Progenitor cell of endocrine pancreas (in vitro differentiated cells): Measurements from ENCODE around the gene ZNF592. TPM values are rescaled to one million over a fixed set of nuclear protein-coding genes. Genes with fewer than 3 reads are reported as not detected.

ENCODE experiments used
- DNase-seq: peaks from one replicate; pipeline ENCODE4 v3.0.0; 2021; ENCODE audit warnings: low spot score; ENCODE audit not compliant: unreplicated experiment
- H3K27ac Mint-ChIP-seq: 2 replicates; pipeline ENCODE4 v1.8.0; 2021; ENCODE audit warnings: mild to moderate bottlenecking, moderate library complexity, mixed read lengths
- H3K27me3 Mint-ChIP-seq: 2 replicates; pipeline ENCODE4 v1.8.0; 2021; ENCODE audit warnings: mixed read lengths
- H3K36me3 Mint-ChIP-seq: 2 replicates; pipeline ENCODE4 v1.8.0; 2022; ENCODE audit warnings: mixed read lengths; ENCODE audit not compliant: insufficient read depth
- H3K4me1 Mint-ChIP-seq: 2 replicates; pipeline ENCODE4 v1.8.0; 2021; ENCODE audit warnings: low read depth, mixed read lengths
- H3K4me3 Mint-ChIP-seq: 2 replicates; pipeline ENCODE4 v1.8.0; 2021; ENCODE audit warnings: low read depth, mild to moderate bottlenecking, moderate library complexity, mixed read lengths
- H3K9me3 Mint-ChIP-seq: 2 replicates; pipeline ENCODE4 v1.8.0; 2021; ENCODE audit warnings: low read depth, mixed read lengths
- long read RNA-seq: library from polyadenylated mRNA; unstranded; transcript quantifications from one replicate; pipeline ENCODE4 v2.0.0, GENCODE V29; 2020
- total RNA-seq: library from RNA; stranded (reverse); gene quantifications from 2 replicates; pipeline ENCODE4 v1.2.1, GENCODE V29; 2021
- TF ChIP-seq, protein P1 (sequence below): fragments of 200-600 bp; sonication (generic); IDR thresholded peaks from one replicate; pipeline ENCODE4 v1.5.0; 2021; ENCODE audit warnings: antibody characterized with exemption, mild to moderate bottlenecking; ENCODE audit not compliant: unreplicated experiment

Gene ZNF592
- 40.0 and 40.5 TPM in 2 replicates for total RNA-seq
- long read RNA-seq, full-length matches to known transcripts, result 4 of 37 reads
- long read RNA-seq, partial matches to known transcripts, result 18 of 37 reads
- long read RNA-seq, other reads (novel, unspliced or antisense), result 15 of 37 reads

DNA sequence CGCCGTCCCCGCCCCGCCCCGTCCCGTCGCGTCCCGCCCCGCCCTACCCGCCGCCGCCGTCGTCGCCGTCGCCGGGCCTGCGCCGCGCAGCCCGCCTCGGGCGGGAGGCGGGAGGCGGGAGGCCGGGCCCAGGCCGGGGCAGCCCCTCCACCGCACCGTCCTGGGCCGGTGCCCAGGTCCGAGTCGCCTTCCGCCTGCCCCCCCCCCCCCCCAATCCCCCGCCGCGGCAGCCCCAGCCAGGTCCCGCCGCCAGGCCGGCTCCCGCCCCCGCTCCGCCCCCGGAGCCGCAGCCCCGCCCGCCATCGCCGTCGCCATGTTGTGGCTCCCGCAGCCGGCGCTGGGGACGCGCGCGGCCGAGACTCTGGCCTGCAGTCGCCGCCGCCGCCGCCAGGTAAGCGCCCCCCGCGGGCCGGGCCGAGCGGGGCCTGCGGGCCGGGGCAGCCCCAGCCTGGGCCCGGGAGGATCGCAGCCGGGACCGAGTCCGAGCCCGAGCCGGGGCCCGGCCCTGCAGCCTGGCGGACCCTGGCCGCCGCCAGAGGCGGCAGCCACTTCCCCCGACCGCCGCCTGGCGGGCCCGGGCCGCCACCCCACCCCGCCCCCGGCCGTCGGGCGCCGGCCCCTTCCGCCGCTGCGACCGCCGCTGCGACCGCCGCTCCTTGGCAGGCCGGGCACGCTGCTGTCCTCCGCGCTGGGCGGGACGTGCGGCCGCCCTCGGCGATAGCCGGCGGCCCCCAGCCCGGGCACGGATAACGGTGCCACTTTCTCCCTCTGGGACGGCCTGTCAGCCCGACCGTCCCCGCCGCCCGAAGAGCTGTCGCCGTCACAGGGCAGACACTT, at the start of gene ZNF592:
ZNF592 (plus strand) TSS at position 319 of the 837 bp plus-strand sequence. CDS start 34,084 bp downstream, outside the sequence.
- TF ChIP-seq, protein P1, sequence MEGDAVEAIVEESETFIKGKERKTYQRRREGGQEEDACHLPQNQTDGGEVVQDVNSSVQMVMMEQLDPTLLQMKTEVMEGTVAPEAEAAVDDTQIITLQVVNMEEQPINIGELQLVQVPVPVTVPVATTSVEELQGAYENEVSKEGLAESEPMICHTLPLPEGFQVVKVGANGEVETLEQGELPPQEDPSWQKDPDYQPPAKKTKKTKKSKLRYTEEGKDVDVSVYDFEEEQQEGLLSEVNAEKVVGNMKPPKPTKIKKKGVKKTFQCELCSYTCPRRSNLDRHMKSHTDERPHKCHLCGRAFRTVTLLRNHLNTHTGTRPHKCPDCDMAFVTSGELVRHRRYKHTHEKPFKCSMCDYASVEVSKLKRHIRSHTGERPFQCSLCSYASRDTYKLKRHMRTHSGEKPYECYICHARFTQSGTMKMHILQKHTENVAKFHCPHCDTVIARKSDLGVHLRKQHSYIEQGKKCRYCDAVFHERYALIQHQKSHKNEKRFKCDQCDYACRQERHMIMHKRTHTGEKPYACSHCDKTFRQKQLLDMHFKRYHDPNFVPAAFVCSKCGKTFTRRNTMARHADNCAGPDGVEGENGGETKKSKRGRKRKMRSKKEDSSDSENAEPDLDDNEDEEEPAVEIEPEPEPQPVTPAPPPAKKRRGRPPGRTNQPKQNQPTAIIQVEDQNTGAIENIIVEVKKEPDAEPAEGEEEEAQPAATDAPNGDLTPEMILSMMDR, result peak; percentile 32
- no peaks in the 10 kb centered on the region for H3K9me3 Mint-ChIP-seq
- no peaks in the 10 kb centered on the region for H3K36me3 Mint-ChIP-seq
- H3K27ac Mint-ChIP-seq, result peak within 1 kb of the TSS; percentile 98
- peaks cover 45% of the 10 kb centered on the region for H3K4me1 Mint-ChIP-seq
- peak; percentile 69 for DNase-seq
- H3K4me3 Mint-ChIP-seq, result peak within 1 kb of the TSS; percentile 95
- no peaks in the 10 kb centered on the region for H3K27me3 Mint-ChIP-seq

DNA sequence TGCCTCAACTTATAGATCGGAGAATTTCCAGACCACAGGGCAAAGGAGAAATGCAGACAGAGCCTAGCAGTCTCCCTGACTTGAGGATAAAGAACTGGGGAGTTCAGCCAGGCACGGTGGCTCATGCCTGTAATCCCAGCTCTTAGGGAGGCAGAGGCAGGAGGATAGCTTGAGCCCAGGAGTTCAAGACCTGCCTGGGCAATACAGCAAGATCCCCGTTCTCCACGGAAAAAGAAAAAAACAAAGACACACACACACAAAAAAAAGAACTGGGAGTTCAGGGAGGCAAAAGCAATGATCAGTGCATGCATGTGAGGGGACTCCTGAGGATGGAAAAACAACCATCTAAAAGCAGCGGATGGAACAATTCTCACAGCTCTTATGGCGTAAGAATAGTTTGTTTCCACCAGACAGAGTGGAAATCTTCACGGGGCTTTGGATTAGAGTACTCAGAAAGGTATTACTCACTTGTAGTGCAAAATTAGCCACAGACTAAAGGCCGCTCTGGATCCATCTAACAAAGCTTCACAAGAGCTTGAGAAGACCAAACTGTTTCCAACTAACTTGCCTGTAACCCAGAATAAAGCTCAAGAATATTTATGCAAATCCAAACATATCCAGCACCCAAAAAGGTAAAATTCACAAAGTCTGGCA, 48.7 kb upstream of the ZNF592 start:
- no peak for DNase-seq
- no peak overlapping the region for H3K4me3 Mint-ChIP-seq
- peaks cover 3% of the 10 kb centered on the region for H3K36me3 Mint-ChIP-seq
- H3K27me3 Mint-ChIP-seq, result no peaks in the 10 kb centered on the region
- peak overlapping the region; percentile 52 for H3K27ac Mint-ChIP-seq
- peaks cover 5% of the 10 kb centered on the region for H3K4me1 Mint-ChIP-seq
- H3K9me3 Mint-ChIP-seq, result no peaks in the 10 kb centered on the region
- TF ChIP-seq, protein P1, result no peak

GRCh38 chr15:84702961-84703482, 45.4 kb upstream of the ZNF592 start:
- H3K36me3 Mint-ChIP-seq, result peaks cover 3% of the 10 kb centered on the region

GRCh38 chr15:84703808-84704207, 44.6 kb upstream of the ZNF592 start:
- no peaks in the 10 kb centered on the region for H3K27me3 Mint-ChIP-seq
- TF ChIP-seq, protein P1, result no peak
- H3K9me3 Mint-ChIP-seq, result no peaks in the 10 kb centered on the region
- H3K36me3 Mint-ChIP-seq, result peaks cover 8% of the 10 kb centered on the region
- no peak overlapping the region for H3K4me3 Mint-ChIP-seq
- peaks cover 1% of the 10 kb centered on the region for H3K4me1 Mint-ChIP-seq
- peak overlapping the region; percentile 86 for H3K27ac Mint-ChIP-seq
- DNase-seq, result no peak

More at GRCh38 chr15:84702961-84703482, 45.4 kb upstream of the ZNF592 start:
- DNase-seq, result no peak
- Mint-ChIP-seq H3K4me3 (no peak overlapping the region), H3K27me3 (no peaks in the 10 kb centered on the region), H3K9me3 (no peaks in the 10 kb centered on the region), H3K27ac (no peak overlapping the region), H3K4me1 (no peaks in the 10 kb centered on the region)
- TF ChIP-seq, protein P1, result no peak

DNA sequence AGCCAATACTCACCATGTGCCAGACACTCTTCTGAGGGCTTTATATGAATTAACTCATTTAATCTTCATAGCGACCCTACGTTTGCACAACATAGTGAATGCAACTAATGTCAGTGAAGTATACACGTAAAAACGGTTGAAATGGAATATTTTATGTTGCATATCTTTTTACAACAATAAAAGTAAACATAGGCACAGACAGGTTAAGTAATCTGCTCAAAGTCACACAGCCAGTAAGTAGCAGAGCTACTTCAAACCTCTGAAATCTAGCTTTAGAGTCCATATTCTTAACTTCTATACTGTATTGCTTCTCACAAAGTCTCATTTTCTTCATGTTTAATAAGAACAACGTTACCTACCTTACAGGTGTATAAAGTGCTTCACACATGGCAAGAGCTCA, 34.0 kb upstream of the ZNF592 start:
- Mint-ChIP-seq H3K4me1 (peaks cover 21% of the 10 kb centered on the region), H3K9me3 (no peaks in the 10 kb centered on the region), H3K36me3 (peaks cover 3% of the 10 kb centered on the region), H3K27me3 (no peaks in the 10 kb centered on the region), H3K27ac (peak overlapping the region; percentile 98), H3K4me3 (peak overlapping the region; percentile 91)
- no peak for DNase-seq
- TF ChIP-seq, protein P1, result no peak
